Erythroblast (primary cell): Measurements from ENCODE around the gene CETP.

Experiments
- GATA1 ChIP-seq: IDR thresholded peaks from 2 replicates; pipeline ENCODE4 v1.6.1; 2011; ENCODE audit warnings: low read depth, mild to moderate bottlenecking, control low read depth, low read length, moderate library complexity
- POLR2A ChIP-seq: IDR thresholded peaks from 2 replicates; pipeline ENCODE4 v1.6.1; 2011; ENCODE audit warnings: mild to moderate bottlenecking, low read length

DNA sequence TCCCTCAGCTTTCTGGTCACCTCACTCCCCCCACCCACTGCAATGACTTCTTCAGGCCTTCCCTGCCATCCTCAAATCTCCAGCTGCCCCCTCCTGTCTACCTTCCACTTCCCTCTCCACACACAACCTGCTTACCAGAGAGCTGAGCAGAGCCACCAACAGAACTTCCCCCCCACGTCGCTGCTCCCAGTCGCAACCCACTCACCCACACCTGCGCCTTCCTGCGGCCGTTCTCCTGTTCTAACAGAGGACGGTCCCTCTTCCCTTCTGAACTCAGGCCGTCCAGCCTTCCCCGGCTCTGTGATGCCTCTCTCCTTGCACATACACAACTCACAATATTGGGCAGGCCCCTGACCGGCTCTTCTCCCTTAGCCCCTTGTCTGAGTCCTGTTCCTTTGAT is 14.0 kb downstream of the CETP start:
- TF ChIP-seq POLR2A: no peak
- TF ChIP-seq GATA1: no peak
